GM21619 (cell line): ENCODE measurements around the gene SAP30.

Experiments
- ATAC-seq: cut with Tn5 transposase; IDR thresholded peaks from one replicate; pipeline ENCODE4 v1.9.1; 2021; ENCODE audit not compliant: unreplicated experiment

Gene SAP30, protein sequence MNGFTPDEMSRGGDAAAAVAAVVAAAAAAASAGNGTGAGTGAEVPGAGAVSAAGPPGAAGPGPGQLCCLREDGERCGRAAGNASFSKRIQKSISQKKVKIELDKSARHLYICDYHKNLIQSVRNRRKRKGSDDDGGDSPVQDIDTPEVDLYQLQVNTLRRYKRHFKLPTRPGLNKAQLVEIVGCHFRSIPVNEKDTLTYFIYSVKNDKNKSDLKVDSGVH

DNA sequence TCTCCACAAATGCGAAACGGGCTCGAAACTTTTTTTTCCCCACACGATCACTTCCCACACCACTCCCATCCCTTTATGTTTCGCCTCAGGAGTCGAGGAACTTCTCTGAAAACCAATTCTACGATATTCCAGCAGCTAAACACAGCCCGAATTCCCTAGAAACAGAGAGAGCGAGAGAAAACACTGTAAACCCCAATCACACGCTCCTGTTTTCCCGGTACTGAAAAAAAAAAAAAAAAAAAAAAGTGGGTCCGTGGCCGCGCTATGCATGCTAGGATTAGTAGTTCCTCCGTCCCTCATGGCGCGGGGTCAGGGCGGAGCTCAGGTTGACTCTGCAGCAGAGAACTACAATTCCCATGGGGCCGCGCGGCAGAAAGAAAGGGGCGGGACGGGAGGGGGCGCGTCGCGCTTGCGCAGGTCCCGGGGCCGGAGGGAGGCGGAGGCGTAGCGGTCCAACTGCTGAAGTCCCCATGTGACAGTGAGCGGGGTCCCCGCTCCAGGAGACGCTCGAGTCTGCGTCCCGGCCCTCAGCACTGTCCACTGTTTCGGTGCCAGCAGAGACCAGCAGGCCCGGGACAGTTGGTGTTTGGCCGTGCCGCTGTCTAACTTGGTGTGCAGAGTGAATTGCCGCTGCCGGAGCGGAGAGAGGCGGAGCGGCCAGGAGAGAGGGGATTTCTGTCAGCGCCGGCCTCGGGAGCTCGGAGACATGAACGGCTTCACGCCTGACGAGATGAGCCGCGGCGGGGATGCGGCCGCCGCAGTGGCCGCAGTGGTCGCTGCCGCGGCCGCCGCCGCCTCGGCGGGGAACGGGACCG lies at the start of gene SAP30:
Gene SAP30 (plus strand): TSS at position 478 of the 815 bp plus-strand sequence. CDS start 229 bp downstream, at position 707.
- ATAC-seq, result peak; percentile 63

DNA sequence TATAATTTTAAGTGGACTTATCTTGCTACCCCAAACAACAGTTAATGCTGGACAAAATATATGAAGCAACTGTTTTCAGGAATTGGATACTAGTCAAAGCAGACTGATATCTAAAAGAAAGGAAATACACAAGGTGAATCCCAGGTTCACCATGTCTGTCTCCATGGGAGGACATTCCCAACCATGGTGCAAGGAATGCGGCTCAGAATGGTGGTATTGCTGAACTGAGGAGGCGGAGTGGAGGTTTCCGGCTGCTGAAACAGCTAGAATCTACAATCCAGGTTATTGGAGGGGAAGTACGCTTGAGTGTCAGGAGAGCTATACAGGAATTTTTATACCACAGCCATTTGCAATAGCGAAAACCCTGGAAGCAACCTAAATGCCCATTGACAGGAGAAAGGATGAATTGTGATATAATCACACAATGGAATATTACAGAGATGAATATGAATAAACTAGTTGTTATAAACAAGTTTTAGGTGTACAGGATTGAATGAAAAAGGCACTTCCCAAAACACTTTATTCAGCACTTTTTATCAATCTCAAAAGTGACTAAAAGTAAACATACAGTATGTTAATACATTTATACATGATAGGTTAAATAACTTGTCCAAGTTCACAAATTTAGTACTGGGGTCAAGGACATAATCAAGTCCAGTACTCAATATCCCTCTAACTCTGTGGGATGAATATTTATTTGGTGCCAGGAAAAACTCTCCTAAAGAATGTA lies 45.6 kb upstream of the SAP30 start:
- no peak for ATAC-seq

DNA sequence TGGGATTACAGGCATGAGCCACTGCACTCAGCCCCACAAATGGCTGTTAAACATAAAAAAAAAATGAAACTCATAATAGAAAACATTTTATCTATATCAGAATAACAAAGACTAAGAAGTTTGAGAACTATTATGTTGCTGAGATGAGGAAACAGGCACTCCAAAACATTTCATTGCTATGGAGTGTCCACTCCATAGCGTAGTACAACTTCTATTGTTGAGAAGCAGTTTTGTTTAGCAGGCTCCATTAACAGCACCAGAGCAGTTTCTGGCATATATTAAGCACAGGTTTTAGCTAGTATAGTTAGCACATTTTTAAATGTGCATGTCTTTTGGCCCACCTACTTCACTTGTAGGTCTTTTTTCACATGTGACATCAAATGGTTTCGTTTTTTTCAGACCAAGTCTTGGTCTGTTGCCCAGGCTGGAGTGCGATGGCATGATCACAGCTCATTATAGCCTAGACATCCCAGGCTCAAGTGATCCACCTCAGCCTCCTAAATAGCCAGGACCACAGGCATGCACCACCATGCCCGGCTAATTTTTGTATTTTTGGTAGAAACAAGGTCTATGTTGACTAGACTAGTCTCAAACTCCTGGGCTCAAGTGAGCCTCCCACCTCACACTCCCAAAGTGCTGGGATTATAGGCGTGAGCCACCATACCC lies 42.4 kb upstream of the SAP30 start:
- ATAC-seq, result no peak

DNA sequence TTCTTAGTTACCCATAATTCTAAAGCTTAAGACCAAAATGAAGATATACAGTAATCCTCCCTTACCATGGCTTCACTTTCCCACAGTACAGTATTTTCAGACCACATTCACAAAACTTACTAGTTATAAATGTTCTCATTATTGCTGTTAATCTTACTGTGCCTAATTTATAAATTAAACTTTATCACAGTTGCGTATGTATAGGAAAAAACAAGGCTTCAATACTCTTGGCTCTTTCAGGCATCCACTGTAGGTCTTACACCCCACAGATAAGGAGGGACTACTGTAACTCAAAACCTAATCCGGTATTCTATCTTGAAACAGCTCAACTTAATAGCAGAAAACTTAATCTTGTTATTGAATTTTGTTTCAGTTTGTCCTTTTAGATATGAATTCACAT lies 40.2 kb upstream of the SAP30 start:
- no peak for ATAC-seq

- ATAC-seq, result no peak
Observed at GRCh38 chr4:173332021-173332487, 38.7 kb upstream of the SAP30 start.

- ATAC-seq, result no peak
Observed at GRCh38 chr4:173332963-173333657, 37.6 kb upstream of the SAP30 start.

- ATAC-seq, result peak; percentile 2
Observed at GRCh38 chr4:173333658-173334084, 37.1 kb upstream of the SAP30 start.

GRCh38 chr4:173334085-173334890 lies 36.5 kb upstream of the SAP30 start, which contains the start of gene HMGB2:
HMGB2 (minus strand) TSS chr4:173334358; CDS start chr4:173333649, 709 bp downstream.
- ATAC-seq, result peak; percentile 85

DNA sequence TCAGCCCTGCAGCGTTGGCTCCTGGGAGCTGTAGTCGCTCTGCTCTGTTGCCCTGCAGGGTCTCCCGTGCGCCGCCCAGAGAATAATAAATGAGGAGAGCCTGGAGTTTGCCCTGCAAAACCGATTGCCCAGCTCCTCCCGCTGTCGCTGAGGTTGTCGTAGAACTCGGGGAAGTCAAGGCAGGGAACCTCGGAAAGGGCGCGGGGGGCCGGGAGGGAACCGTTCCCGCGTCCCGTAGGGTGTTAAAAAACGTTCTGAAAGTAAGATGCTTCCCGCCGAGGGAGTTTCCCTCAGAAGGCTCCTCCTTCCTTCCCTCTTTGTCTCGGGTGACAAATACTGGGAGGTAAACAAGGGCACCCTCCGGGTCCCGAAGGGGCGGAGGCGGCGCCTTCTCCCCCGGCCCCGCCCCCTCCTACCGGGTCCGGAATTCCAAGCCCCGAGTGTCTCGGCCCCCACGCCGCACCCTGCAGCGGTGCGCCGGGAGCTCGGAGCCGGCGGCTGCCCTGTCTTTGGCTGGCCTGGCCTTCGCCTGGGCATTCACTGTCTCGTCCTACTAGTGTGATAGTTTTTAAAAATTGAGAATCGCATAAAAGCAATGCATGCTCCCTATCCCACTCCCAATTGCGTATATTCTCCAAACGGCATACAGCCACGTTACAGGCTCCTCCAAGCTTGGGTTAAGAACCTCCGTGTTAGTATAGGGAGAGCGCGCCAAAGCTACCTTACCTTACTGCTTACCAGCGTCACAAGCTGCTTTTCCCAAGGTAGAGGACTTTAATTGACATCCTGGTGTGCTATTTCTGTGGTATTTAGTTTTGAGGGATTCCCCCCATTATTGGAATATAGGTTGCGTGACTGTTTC lies 35.6 kb upstream of the SAP30 start:
- peak; percentile 38 for ATAC-seq

DNA sequence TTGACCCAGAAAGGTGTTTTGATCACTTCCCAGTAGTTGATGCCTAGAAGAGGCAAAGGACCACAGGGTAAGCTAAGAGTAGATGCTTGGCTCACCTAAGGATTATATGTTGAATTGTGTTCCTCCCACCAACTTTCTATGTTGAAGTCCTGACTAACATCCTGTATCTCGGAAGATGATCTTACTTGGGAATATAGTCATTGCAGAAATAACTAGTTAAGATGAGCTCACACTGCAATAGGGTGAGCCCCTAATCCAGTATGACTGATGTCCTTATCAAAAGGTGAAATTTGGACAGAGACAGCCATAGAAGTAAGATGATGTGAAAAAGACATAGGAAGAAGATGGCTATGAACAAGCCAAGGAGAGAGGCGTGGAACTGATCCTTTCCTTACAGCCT lies 33.3 kb upstream of the SAP30 start:
- ATAC-seq, result no peak

GRCh38 chr4:173343832-173344397 lies 26.8 kb upstream of the SAP30 start:
- ATAC-seq, result no peak

- no peak for ATAC-seq
Observed at GRCh38 chr4:173345648-173346047, 25.1 kb upstream of the SAP30 start.

- no peak for ATAC-seq
Observed at GRCh38 chr4:173346074-173346473, 24.7 kb upstream of the SAP30 start.

GRCh38 chr4:173347467-173347866 lies 23.3 kb upstream of the SAP30 start:
- no peak for ATAC-seq

DNA sequence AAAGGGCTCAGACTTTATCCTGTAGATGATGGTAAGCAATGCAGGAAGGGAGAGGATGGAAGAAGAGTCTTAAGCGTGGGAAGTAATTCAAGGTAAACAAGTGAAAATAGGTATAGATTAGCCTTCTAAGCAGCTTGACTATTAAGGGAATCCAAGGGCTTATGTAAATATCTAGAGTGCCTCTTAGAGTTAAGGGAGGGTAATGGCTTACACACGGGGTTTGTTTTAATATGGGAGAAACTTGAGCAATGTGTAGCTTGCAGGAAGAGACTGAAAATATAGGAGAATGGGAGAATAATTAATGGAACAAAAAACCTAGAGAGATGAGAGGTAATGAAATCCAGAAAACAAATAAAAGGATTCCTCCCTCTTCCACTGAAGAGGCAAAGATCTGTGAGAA lies 12.8 kb upstream of the SAP30 start:
- no peak for ATAC-seq

GRCh38 chr4:173360587-173361221 lies 10.1 kb upstream of the SAP30 start:
- no peak for ATAC-seq

DNA sequence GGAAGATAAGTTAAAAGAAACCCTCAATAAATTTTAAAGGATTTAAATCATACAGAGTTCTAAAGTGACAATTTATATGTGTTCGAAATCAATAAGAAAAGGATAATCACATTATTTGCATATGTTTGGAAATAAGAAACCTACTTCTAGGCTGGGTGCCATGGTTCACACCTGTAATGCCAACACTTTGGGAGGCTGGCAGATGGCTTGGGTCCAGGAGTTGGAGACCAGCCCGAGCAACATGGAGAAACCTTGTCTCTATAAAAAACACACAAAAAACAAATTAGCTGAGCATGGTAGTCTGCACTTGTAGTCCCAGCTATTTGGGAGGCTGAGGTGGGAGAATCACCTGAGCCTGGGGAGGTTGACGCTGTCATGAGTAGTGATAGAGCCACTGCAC lies 8.1 kb upstream of the SAP30 start:
- ATAC-seq, result no peak
